Measurements from ENCODE around the gene FADD.

FADD gene

GRCh38 chr11:70241709-70242108 lies 38.6 kb downstream of the FADD start:
- TF ChIP-seq CTCF (IDR thresholded peaks at IDR 0.05; ENCODE audit: borderline replicate concordance, control extremely low read depth, extremely low read depth, insufficient read depth, missing control alignments): no peak
- DNase-seq (ENCODE audit: low spot score): no peak
- in situ Hi-C loops (cut with MboI; ENCODE audit: low sequenced_read_pairs, unreplicated experiment): no loop called here

GRCh38 chr11:70242885-70243284 lies 39.8 kb downstream of the FADD start:
- no peak for DNase-seq (ENCODE audit: low spot score)
- in situ Hi-C loops (cut with MboI; ENCODE audit: low sequenced_read_pairs, unreplicated experiment): no loop called here
- TF ChIP-seq CTCF (IDR thresholded peaks at IDR 0.05; ENCODE audit: borderline replicate concordance, control extremely low read depth, extremely low read depth, insufficient read depth, missing control alignments): no peak

- in situ Hi-C loops (cut with MboI; ENCODE audit: low sequenced_read_pairs, unreplicated experiment): no loop called here
- no peak for DNase-seq (ENCODE audit: low spot score)
- no peak for TF ChIP-seq CTCF (IDR thresholded peaks at IDR 0.05; ENCODE audit: borderline replicate concordance, control extremely low read depth, extremely low read depth, insufficient read depth, missing control alignments)
Measured at GRCh38 chr11:70243912-70244652, 41.0 kb downstream of the FADD start.

GRCh38 chr11:70244698-70245097 lies 41.6 kb downstream of the FADD start:
- in situ Hi-C loops (cut with MboI; ENCODE audit: low sequenced_read_pairs, unreplicated experiment): no loop called here
- DNase-seq (ENCODE audit: low spot score): no peak
- no peak for TF ChIP-seq CTCF (IDR thresholded peaks at IDR 0.05; ENCODE audit: borderline replicate concordance, control extremely low read depth, extremely low read depth, insufficient read depth, missing control alignments)

GRCh38 chr11:70246196-70246595 lies 43.1 kb downstream of the FADD start:
- DNase-seq (ENCODE audit: low spot score): no peak
- in situ Hi-C loops (cut with MboI; ENCODE audit: low sequenced_read_pairs, unreplicated experiment): no loop called here
- no peak for TF ChIP-seq CTCF (IDR thresholded peaks at IDR 0.05; ENCODE audit: borderline replicate concordance, control extremely low read depth, extremely low read depth, insufficient read depth, missing control alignments)

- no peak for DNase-seq (ENCODE audit: low spot score)
- no peak for TF ChIP-seq CTCF (IDR thresholded peaks at IDR 0.05; ENCODE audit: borderline replicate concordance, control extremely low read depth, extremely low read depth, insufficient read depth, missing control alignments)
- in situ Hi-C loops (cut with MboI; ENCODE audit: low sequenced_read_pairs, unreplicated experiment): no loop called here
Measured at GRCh38 chr11:70247042-70247709, 44.1 kb downstream of the FADD start.

Measured in GM13976 (cell line).